Stimulated activated CD4-positive, alpha-beta T cell treated with anti-CD3 and anti-CD28 coated beads, Interleukin-15, amount 100 ng/mL, for 1 hour (primary cell): ENCODE measurements around the gene MT1B.
A peak's percentile ranks its signal among the peaks of the same experiment; 100 is the strongest.
"Not testable (repeated sequence)": the region's sequence is repeated elsewhere in the genome, so short reads cannot be mapped to it uniquely, and the experiment has no call there.

ENCODE experiments used
- DNase-seq, 2 donors: peaks; one replicate each; pipeline ENCODE4 v3.0.0-alpha.2; 2020; ENCODE audit warnings: low read depth in 1 of 2, low spot score in 1 of 2

The MT1B gene

DNA sequence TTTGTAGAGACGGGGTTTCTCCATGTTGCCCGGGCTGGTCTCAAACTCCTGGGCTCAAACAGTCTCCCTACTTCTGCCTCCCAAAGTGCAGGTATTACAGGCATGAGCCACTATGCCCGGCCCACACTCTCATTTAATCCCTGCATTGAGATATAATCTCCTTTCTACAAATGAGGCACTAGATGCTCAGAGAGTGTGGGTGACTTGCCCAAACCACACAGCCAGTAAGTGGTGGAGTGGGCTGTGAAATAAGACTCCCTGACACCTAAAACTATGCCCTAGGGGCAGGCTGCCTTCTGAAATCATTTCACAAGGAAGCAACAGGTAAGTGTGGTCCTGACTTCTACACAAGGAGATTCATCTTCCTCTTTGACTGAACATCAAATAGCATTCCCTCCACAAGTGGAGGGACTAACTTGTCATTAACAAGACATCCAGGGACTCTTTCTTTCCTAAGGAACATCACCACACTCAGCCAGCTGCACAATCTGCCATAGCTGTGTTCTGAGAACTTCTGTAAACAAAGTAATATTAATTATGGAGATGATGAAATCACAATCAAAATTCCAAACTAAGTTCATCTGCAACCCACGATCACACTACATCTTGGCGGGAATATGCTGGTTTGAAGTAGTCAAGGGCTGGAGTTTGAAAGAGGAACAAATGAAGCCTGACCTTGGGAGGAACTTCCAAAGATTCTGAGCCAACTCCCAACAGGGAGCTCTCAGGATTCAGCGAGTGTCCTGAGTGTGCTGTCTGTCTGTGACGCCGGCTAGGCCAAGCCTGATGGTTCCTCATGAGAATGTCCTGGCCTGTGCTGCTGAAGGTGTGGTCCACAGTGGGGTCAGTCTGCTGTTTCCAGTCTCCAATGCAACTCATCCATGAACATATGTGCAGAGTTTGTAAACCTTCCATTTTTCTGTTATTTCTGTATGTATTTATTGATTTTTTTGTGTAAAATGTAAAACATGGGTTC lies 13.9 kb downstream of the MT1B start:
- DNase-seq, result not testable (repeated sequence)

DNA sequence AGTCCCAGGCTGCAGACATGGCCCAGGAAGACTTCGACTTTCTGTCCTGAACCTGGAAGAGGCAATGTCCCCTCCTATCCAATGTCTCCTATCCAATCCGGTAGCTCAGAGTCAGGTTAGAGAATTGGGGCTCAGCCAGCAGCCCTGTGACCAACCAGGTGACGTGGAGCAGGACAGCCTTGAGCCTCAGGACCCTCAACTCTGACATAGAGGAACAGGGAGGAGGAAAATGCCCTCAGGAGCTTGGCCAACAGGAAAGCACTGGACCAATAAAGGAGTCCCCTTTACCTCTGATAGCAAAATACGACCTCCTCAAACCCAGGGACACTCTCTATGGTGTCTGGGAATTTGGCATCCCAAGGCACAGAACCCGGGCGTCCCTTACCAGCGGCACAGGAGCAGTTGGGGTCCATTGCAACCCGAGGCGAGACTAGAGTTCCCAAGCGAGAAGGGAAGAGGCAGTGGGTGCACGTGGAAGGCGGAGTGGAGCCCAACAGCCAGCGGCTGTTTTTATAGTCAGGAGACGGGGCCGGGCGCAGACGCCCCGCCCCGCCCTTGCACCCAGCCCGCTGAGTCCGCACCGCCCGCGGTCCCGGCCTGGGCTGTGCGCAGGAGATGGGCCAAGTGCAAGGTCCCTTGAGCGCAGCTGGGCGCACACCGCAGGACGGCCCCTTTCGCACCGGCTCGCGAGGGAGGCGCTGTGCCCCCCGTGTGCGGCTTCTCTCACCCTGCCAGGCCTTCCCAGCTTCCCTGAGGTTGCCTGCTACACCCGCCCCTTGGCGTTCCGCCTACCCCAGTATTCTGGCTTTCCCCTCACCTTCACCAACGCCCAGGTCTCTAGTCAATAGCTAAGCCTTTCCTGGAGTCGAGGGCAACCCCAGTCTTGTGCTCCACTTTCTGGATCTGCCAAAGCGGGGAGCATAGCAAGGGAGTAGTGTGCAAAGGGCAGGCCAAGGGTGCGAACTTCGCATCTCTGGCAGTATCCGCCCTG lies 16.2 kb downstream of the MT1B start, which contains the start of gene MT1G:
MT1G (minus strand) TSS at position 485 of the 991 bp plus-strand sequence; CDS start at position 413, 72 bp downstream.
- DNase-seq, result no peak

DNA sequence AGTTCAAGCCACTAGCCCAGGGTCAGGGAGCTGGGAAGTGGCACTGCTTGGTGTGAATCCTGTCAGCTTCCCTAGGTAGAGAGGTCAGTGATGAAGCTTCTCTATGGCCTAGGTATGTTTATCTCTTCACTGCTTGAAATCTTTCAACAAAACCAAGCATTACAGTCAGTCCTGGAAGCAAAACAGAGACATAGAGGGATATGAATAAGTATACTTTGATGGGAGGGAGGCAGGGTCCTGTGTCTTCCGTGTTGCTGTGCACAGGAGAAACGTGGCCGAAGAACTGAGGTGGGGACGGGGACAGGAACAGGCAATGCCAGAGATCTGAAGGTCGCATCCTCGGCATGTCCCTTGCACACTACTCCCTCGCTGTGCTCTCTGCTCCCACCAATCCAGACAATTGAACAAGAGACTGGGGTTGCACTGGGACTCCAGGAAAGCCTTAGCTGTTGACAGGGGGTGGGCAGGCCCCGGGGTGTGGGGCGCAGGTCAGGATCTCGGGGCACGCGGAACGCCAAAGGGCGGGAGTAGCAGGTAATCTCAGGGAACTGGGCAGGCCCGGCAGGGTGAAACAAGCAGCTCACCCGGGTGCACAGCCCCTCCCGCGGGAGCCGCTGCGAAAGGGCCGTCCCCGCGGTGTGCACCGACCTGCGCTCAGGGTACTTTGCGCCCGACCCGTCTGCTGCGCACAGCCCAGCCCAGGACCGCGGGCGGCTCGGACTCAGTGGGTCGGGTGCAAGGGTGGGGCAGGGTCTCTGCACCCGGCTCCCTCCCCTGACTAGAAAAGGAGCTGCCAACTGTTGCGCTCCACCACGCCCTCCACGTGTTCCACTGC lies 17.5 kb downstream of the MT1B start, which contains the start of gene MT1H:
MT1H (plus strand) TSS at position 810 of the 835 bp plus-strand sequence. CDS start 71 bp downstream, outside the sequence.
- no peak for DNase-seq

DNA sequence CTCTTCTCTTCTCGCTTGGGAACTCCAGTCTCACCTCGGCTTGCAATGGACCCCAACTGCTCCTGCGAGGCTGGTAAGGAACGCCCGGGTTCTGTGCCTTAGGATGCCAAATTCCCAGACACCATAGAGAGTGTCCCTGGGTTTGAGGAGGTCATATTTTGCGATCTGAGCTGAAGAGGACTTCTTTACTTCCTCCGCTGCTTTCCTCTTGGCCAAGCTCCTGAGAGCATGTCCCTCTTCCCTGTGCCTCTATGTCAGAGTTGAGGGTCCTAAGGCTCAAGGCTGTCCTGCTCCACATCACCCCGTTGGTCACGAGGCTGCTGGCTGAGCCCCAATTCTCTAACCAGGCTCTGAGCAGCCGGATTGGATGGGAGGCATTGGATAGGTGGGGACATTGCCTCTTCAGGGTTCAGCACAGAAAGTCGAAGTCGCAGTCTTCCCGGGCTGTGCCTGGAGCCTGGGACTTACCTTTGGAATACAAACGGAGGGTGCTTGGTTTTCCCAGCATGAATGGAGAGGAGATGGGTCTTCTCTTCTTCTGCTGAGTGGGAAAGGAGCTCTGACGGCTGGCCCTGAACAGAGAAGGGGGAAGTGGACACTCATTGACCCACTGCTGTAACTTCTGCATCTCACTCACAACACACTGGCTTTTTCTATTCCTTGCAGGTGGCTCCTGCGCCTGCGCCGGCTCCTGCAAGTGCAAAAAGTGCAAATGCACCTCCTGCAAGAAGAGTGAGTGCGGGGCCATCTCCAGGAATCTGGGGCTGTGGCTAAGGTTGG lies 18.3 kb downstream of the MT1B start:
- no peak for DNase-seq

DNA sequence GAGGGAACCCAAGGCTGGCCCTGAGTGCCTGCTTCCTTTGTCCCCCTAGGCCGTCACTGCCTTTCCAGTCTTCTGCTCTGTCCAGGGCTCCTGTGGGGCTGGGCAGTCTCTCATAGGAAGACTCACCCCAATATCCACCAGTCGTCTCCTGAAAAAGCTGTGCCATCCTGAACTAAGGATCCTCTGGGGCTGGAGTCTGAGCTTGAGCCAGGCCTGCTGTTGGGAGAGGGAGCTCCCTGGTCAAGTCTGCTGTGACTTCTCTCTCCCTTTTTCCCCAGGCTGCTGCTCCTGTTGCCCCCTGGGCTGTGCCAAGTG lies 18.9 kb downstream of the MT1B start:
- no peak for DNase-seq

DNA sequence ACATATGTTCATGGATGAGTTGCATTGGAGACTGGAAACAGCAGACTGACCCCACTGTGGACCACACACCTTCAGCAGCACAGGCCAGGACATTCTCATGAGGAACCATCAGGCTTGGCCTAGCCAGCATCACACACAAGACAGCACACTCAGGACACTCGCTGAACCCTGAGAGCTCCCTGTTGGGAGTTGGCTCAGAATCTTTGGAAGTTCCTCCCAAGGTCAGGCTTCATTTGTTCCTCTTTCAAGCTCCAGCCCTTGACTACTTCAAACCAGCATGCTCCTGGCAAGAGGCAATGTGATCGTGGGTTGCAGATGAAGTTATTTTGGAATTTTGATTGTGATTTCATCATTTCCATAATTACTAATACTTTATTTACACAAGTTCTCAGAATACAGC lies 20.0 kb downstream of the MT1B start:
- DNase-seq, result not testable (repeated sequence)

DNA sequence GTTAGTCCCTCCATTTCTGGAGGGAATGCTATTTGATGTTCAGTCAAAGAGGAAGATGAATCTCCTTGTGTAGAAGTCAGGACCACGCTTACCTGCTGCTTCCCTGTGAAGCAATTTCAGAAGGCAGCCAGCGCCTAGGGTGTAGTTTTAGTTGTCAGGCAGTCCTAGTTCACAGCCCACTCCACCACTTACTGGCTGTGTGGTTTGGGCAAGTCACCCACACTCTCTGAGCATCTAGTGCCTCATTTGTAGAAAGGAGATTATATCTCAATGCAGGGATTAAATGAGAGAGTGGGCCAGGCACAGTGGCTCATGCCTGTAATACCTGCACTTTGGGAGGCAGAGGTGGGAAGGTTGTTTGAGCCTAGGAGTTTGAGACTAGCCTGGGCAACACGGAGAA lies 20.5 kb downstream of the MT1B start:
- DNase-seq, result not testable (repeated sequence)

DNA sequence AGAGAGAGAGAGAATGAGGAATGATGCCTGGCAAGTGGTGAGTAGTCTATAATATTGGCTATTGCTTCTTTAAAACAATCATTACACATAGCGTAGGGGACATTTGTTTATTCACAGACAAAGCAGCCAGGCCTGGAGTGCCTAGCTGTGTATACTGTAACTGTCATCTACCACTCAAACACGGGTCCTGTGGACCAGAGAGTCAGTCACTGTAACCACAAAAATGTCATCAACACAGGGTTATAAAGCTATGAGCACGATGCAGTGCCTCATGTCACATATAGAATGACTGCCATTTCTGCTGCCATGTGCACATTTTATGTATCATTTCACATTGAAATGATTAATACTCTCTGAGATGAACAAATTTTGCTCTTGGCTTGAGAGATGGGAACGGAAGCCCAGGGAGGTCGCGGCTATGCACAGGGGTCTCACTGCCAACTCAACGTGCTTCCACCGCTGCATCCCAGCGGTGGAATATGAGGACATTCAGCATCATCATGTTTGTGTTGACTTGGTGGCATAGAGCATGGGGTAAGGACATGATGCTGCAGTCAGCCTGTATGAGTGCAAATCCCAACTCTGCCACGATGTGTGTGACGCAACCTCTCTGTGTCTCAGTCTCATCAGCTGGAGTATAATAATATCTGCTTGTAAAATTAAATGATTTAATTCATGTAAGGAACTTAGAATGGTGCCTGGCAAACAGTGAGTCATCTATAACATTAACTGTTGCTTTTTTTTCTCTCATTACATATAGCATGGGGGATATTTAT lies 21.3 kb downstream of the MT1B start:
- DNase-seq, result no peak

DNA sequence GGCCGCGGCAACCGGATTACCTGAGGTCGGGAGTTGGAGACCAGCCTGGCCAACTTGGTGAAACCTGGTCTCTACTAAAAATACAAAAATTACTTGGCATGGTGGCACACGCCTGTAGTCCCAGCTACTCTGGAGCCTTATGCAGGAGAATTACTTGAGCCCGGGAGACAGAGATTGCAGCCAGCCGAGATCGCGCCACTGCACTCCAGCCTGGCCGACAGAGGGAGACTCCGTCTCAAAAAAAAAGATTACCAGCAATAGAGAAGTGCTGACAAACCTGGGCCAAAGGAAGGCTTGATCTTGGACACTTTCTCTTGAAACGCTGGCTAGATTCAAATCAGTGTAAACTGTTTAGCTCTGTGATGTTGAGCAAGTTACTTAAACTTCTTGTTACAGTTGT lies 22.2 kb downstream of the MT1B start:
- DNase-seq, result no peak

DNA sequence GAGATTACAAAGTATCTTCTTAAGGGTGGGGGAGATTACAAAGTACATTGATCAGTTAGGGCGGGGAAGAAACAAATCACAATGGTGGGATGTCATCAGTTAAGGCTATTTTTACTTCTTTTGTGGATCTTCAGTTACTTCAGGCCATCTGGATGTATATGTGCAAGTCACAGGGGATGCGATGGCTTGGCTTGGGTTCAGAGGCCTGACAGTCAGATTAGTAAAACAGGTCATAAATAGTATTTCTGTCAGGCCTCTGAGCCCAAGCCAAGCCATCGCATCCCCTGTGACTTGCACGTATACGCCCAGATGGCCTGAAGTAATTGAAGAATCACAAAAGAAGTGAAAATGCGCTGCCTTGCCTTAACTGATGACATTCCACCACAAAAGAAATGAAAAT lies 22.9 kb downstream of the MT1B start:
- DNase-seq, result not testable (repeated sequence)

DNA sequence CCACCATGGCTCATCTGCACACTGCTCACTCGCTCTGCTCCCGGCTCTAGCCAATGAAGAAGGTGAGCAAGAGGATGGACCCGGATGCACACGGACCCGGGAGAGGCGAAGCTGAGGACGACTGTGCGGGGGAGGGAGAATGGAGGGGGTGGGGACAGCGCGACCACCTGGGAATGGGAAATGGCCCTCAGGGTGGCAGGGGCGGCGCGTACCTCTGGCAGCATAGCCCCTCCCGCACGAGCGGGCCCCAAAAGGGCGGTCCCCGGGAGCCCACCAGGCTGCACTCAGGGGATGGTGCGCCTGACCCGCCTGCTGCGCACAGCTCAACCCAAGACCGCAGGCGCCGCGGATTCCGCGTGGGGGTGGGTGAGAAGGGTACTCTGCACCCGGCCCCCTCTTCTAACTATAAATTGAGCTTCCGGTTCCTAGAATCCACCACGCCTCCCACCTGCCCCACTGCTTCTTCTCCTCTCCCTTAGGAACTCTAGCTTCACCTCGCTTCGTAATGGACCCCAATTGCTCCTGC lies 24.1 kb downstream of the MT1B start:
- DNase-seq, result peak in 1 of 2 donors; percentile 46

DNA sequence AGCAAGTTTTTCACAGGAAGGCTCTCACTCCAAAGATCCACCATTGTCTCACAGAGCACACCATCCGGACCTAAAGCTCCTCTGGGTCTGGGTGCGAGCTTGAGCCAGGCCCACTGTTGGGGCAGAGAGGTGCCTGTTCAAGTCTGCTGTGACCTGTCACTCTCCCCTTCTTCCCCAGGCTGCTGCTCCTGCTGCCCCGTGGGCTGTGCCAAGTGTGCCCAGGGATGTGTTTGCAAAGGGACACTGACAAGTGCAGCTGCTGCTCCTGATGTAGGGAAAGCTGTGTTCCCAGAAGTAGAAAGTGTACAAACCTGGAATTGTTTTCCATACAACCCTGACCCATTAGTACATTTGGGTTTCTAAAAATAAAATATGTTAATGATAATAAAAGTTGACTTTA lies 25.8 kb downstream of the MT1B start:
- DNase-seq, result no peak

DNA sequence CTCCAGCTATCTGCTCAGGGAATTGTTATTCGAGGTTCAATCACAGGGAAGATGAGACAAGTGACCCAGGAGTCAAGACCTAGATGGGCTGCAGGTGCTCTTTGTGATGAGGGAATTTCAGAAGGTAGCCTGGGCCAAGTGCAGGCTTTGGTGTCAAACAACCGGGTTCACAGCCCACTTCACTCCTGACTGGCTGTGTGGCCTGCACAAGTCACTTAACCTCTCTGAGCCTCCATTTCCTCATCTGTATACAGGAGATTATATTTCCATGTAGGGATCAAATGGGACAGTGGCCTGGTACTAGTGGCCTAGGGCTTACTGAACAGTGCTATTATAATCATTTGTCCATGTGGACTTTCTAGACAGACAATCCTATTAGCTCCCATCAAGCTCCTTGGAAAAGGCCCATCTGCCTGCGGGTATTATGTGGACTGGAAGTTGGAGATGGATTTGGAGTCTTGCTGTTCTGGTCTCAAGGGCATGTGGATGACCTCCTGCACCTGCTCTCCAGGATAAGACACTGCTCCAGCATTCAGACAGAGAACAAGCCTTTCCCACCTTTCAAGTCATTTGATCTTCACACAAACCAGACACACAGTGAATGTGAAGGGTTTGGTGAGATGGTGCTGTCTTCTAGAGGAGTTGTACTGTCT lies 27.5 kb downstream of the MT1B start:
- DNase-seq, result no peak

DNA sequence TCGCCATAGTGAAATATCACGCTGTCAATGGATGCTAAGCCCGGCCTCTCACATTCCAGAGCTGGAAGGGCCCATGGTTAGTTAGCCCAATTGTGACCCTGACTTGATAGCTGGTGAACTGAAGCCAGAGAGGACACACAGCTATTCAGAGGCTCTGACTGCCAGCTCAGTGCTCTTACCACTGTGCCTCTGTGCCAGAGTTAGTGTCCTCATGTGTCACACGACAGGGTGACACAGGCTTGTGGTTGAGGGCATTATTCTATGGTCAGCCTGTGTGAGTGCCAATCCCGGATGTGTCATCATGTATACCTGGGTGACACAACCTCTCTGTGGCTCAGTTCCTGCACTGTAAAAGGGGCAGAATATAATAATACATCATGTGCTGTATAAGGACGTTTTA lies 28.1 kb downstream of the MT1B start:
- DNase-seq, result no peak

DNA sequence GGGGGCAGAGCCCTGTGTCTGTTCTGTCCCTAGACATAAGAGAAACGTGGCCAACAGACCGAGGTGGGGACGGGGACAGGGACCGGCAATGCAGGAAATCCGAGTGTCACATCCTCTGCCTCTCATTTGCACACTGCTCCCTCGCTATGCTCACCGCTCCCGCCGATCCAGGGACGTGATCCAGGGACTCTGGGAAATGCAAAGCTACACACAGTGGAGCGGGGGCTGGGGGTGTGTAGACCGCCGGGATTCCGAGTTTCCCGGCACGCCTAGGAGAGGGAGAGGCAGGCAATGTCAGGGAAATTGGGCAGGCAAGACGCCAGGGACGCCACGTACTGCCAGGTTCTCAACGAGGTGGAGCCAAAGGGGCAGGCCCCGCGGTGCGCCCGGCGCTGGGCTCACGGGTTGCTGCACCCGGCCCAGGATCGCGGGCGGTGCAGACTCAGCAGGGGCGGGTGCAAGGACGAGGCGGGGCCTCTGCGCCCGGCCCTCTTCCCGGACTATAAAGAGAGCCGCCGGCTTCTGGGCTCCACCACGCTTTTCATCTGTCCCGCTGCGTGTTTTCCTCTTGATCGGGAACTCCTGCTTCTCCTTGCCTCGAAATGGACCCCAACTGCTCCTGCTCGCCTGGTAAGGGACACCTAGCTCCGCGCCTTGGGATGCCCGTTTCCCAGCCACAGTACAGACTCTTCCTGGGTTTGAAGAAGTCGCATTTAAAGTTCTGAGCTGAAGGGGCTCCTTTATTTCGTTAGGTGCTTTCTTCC lies 30.4 kb downstream of the MT1B start, which contains the start of gene MT1X:
MT1X (plus strand) TSS at position 532 of the 764 bp plus-strand sequence; CDS start at position 603, 71 bp downstream.
- peak; percentile 72 to 91 for DNase-seq

DNA sequence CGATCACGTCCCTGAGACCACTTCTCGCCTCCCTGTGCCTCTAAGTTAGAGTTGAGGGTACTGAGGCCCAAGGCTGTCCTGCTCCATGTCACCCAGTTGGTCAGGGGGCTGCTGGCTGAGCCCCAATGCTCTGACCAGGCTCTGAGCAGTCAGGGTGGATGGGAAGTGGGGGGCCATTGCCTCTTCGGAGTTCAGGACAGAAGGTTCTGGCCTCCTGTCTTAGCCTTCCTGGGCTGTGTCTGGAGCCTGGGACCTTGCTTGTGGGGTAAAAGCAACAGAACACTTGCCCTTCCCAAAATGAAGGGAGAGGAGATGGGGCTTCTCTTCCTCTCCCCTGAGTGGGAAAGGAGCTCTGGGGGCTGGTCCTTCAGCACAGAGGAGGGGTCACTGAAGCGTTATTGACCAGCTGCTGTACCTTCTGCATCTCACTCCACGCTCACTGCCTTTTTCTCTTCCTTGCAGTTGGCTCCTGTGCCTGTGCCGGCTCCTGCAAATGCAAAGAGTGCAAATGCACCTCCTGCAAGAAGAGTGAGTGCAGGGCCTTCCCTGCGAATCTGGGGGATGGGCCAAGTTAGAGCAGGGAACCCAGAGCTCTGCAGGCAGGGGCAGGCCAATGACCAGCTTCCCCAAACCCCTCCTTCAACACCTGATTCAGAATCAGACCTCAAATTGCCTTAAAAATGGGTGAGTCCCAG lies 31.2 kb downstream of the MT1B start:
- no peak for DNase-seq
